SH-SY5Y (cell line): ENCODE data around the gene FOXK2.

Experiments used
- GATA2 ChIP-seq: IDR thresholded peaks from 2 replicates; pipeline ENCODE4 v1.6.1; 2011; ENCODE audit warnings: mild to moderate bottlenecking, low read depth, low read length
- GATA3 ChIP-seq: IDR thresholded peaks from 2 replicates; pipeline ENCODE4 v1.6.1; 2011; ENCODE audit warnings: low read depth, mild to moderate bottlenecking, low read length, moderate library complexity

GRCh38 chr17:82495844-82496528 is 23.5 kb upstream of the FOXK2 start:
- TF ChIP-seq GATA2 (no peak), GATA3 (no peak)
